HG02943 (cell line): ENCODE results near the gene LRCH4.
"Not testable (repeated sequence)": the region's sequence is repeated elsewhere in the genome, so short reads cannot be mapped to it uniquely, and the experiment has no call there.

ENCODE experiments used
- ATAC-seq: cut with Tn5 transposase; IDR thresholded peaks from one replicate; pipeline ENCODE4 v1.9.1; 2021; ENCODE audit warnings: mild to moderate bottlenecking, low read depth, moderate library complexity; ENCODE audit not compliant: unreplicated experiment

LRCH4 gene

GRCh38 chr7:100568176-100568895, 17.6 kb downstream of the LRCH4 start:
- ATAC-seq = no peak

- ATAC-seq = no peak
Measured at GRCh38 chr7:100567751-100568175, 18.2 kb downstream of the LRCH4 start.

DNA sequence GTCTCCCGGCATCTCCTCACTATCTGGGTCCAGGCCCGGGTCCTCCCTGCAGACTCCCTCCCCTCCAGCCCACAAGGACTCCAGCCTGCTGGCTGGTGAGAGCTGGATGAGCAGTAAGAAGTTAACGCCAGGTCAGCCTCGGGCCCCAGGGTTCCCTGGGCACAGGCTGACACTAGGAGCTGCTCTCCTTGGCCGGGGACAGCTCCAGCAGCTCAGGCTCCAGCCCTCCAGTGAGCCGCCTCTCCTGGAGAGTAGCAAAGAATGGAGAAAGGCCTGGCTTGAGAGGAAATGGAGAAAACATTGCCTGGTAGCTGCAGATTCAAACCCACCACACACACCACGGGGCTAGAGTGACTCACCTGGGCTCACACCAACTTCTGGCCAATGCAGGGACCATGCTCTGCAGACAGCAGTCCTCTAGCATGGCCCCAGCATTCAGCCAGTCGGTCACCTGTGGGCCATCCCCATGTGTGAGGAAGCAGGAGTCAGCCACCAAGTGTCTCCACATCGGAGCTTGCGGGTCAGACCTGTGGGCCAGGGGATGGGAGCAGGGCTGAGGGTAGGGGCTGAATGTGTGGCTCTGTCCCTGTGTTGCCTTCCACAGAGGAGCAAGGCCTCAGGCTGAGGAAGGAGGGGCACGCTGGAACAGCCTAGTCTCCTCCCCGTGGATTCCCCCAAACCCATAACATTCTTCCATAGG, 18.7 kb downstream of the LRCH4 start:
- ATAC-seq = no peak

GRCh38 chr7:100566018-100566531, 19.9 kb downstream of the LRCH4 start:
- no peak for ATAC-seq

DNA sequence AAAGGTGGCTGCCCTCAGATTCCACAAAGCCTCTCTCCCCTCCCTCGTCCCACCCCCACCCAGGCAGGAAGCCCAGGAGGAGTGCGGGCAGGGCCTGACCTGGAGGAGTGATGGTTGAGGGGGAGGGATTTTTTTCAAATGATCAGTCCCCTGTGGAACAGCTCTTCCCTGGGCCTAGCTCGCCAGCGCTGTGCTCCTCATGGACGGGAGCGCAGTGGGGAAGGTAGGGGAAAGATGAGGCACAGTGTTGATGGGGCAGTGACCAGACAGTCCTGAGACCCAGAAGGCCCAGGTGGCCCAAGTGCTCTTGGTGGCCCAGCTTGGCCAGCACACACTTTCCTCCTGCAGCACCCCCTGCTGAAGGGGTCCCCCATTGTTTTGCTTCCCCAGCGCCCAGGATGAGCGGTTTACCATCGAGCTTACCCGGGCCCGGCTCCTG, 20.8 kb downstream of the LRCH4 start:
- ATAC-seq = no peak

- ATAC-seq = not testable (repeated sequence)
Measured at GRCh38 chr7:100564405-100564804, 21.5 kb downstream of the LRCH4 start.

DNA sequence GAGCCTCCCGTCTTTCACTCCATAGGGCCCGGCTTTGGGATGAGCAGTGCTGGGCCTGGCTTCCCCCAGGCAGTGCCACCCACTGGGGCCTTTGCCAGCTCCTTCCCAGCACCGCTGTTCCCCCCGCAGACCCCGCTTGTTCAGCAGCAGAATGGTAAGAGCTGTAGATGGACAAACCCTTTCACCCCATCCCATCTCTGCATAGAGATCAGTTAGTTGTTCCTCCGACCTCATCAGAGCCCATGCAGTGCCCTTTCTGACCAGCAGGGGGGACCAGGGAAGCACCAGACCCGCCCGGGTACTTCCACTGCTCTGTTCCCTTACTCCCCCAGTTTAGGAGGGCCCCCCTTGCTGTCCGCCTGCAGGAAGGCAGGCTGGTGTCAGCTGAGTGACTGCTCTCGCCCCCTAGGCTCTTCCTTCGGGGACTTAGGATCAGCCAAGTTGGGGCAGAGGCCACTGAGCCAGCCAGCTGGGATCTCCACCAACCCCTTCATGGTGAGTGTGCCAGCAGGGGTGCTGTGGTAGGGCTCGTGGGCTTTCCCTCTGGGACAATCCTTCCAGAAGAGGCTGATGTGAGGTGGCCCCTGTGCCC, 22.0 kb downstream of the LRCH4 start:
- no peak for ATAC-seq

DNA sequence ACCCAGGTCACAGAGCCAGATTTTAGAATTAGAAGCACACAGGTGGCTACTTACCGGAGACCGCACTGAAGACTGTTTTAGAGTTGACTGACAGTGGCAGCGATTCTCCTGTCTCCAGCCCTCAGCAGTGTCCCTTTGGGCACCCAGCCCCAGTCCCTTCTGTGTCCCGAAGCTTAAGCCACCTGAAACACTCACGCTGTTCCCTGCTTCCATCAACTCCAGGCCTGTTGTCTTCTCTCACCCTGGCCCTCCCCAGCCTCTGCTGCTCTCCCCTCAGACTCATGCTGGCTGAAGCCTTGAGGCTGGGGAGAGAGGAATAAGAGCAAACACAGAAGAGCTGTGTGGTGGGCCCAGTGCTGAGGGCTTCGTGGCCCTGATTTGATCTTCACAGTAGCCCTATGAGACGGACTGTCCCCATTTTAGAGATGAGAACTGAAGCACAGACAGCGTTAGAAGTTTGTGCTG, 22.8 kb downstream of the LRCH4 start:
- ATAC-seq = no peak

DNA sequence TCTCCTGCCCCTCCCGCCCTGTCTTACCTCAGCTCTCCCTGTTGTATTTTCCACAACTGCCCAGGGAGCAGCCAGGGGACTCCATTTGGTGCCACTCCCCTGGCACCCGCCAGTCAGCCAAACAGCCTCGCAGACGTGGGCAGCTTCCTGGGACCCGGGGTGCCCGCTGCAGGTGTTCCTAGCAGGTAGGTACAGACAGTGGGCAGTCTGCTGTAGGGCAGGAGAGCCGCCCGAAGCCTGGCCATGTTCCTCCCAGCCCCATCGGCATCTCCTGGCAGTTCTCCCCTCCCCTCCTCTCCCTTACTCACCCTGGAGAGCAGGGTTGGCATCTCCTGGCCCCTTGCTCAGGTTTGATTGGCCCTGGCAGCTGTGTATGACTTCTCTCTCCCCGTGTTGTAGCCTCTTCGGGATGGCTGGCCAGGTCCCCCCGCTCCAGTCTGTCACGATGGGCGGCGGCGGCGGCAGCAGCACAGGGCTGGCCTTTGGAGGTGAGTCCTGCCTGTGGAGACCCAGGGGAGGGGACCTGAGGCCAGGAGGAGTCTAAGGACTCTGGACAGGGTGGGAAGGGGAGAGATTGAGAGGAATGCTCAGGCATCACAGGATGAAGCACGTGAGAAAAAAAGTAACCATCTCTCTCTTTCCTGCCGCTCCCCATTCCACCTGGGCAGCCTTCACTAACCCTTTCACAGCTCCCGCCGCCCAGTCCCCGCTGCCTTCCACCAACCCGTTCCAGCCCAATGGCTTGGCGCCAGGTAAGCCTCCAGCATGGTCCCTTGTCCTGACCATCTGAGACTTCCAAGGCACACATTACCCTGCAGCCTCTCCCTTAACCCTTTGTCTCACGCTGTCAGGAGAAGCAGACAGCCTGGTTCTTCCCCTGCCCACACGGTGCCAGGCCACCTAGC, 23.5 kb downstream of the LRCH4 start:
- ATAC-seq = no peak

DNA sequence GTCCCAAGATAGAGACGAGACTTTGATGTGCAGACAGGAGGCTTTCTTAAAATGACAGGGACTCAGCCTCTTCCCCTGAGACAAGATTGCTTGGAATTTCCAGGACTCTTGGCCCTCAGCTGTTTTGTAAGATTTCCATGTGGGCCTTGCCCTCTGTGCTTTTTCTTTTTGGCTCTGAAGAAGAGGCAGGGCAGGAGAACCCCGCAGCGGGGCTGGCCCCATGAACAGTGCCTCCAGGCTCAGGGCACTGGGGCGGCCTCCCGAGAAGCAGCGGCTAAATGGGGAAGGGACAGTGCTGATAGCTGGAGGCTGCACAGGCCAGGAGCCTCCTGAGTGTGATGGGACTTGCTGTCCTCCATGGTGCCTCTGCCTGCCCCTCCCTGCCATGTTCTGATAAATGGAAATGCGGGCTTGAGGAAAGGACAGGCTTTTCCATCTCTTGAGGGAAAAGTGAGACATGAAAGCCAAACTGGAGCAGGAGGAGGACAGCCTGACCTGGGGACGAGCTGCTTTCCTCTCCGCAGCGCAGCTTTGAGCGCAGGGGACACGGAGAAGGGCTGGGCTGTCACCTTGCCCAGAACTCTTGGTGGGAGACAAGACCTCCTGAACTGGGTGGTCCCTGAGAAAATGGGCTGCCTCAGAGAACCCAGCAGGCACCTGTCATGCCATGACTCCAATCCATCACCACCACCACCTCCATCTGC, 24.3 kb downstream of the LRCH4 start:
- no peak for ATAC-seq

GRCh38 chr7:100559127-100559526, 26.8 kb downstream of the LRCH4 start:
- no peak for ATAC-seq

DNA sequence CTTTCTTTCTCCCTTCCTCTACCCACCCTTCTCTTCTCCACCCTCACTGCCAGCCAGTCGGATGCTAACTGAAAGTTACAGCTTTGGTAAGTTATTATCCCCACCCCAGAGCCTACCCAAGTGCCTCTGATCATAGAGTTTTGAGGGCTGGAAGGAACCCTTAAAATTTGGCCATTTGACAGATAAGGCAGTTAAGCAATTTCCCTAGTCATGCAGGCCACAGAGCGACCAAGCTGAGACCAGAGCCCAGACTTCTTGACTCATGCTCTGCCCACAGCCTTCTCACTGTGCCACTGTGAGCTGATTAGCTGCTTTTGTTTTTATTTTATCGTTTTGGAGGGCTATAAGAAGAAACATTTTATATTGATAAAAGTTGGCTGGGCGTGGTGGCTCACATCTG, 29.4 kb downstream of the LRCH4 start:
- ATAC-seq = no peak

DNA sequence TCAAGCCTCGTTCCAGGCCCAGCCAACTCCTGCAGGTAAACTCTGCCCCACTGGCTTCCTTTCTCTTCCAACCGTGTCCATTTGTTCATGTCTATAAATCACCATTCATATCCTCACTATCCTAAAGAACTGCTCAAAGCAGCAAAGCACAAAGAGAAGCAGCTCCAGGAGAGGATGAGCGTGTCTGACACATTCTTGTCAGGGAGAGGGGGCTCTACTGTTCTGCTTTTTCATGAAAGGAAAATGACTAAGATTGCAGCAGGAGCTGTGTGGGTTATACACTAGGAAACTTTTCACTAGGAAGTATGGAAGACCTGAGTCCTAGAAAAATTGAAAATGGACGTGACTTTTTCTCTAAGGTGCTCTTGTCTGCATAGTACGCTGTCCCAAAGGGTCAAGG, 30.2 kb downstream of the LRCH4 start:
- ATAC-seq = no peak

- no peak for ATAC-seq
Measured at GRCh38 chr7:100553032-100553431, 32.9 kb downstream of the LRCH4 start.

- ATAC-seq = no peak
Measured at GRCh38 chr7:100552532-100552931, 33.4 kb downstream of the LRCH4 start.

DNA sequence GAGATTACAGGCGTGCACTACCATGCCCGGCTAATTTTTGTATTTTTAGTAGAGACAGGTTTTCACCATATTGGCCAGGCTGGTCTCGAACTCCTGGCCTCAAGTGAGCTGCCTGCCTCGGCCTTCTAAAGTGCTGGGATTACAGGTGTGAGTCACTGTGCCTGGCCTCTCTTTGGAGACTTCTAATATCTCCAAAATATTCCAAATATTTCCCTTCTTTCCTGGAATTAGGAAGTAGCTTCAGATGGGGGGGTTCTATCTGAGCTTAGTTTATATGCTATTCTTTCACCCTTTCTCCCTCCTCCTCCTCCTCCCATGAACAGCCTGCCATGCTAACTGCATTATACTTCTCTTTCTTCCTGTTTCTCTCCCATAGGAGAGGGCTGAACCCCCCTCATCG, 37.5 kb downstream of the LRCH4 start:
- not testable (repeated sequence) for ATAC-seq

GRCh38 chr7:100547872-100548271, 38.1 kb downstream of the LRCH4 start:
- ATAC-seq = no peak

GRCh38 chr7:100546926-100547800, 38.8 kb downstream of the LRCH4 start:
- ATAC-seq = no peak
